OCI-M2 (cell line): ENCODE results near the gene PNPLA2.

ENCODE experiments used
- DNase-seq: peaks from one replicate; lab custom pipeline; 2025; ENCODE audit not compliant: unreplicated experiment; lab: John Stamatoyannopoulos, UW

Gene PNPLA2

GRCh38 chr11:797296-798092, 21.2 kb upstream of the PNPLA2 start:
- no peak for DNase-seq

- DNase-seq, result no peak
These were observed 20.5 kb upstream of the PNPLA2 start, which contains the start of gene SLC25A22 for GRCh38 chr11:798093-798713. Gene SLC25A22 (minus strand): TSS chr11:798281. CDS start chr11:795006, 3,275 bp downstream.

GRCh38 chr11:799641-800316, 18.9 kb upstream of the PNPLA2 start:
- no peak for DNase-seq

- no peak for DNase-seq
These were observed 18.2 kb upstream of the PNPLA2 start for GRCh38 chr11:800473-800872.

- DNase-seq, result no peak
These were observed 17.5 kb upstream of the PNPLA2 start for GRCh38 chr11:801097-801780.

GRCh38 chr11:802018-802617, 16.6 kb upstream of the PNPLA2 start:
- no peak for DNase-seq

GRCh38 chr11:802693-803466, 15.8 kb upstream of the PNPLA2 start:
- DNase-seq, result no peak

- no peak for DNase-seq
These were observed 15.3 kb upstream of the PNPLA2 start for GRCh38 chr11:803467-803742.

GRCh38 chr11:803770-804598, 14.7 kb upstream of the PNPLA2 start:
- no peak for DNase-seq

GRCh38 chr11:804599-804964, 14.1 kb upstream of the PNPLA2 start:
- DNase-seq, result no peak

- no peak for DNase-seq
These were observed 10.1 kb upstream of the PNPLA2 start for GRCh38 chr11:808427-809286.

- peak; percentile 71 for DNase-seq
These were observed 9.3 kb upstream of the PNPLA2 start, which contains the start of gene RPLP2 for GRCh38 chr11:809287-810039. Gene RPLP2 (plus strand): TSS chr11:809967. CDS start chr11:810235, 268 bp downstream.

GRCh38 chr11:810040-810567, 8.6 kb upstream of the PNPLA2 start:
- no peak for DNase-seq

- DNase-seq, result no peak
These were observed 7.1 kb upstream of the PNPLA2 start for GRCh38 chr11:811446-812245.

GRCh38 chr11:812390-812789, 6.3 kb upstream of the PNPLA2 start:
- DNase-seq, result no peak

GRCh38 chr11:813072-813455, 5.7 kb upstream of the PNPLA2 start:
- DNase-seq, result no peak
